ENCODE data around the gene NCF1.
"Not testable (repeated sequence)": the region's sequence is repeated elsewhere in the genome, so short reads cannot be mapped to it uniquely, and the experiment has no call there.

NCF1 gene

GRCh38 chr7:74773760-74774750 is at the start of gene NCF1:
NCF1 (plus strand) TSS chr7:74774011; CDS start chr7:74774032, 21 bp downstream.
- DNase-seq (ENCODE audit: low spot score), result not testable (repeated sequence)

GRCh38 chr7:74725840-74726239 is 48.0 kb upstream of the NCF1 start:
- no peak for DNase-seq (ENCODE audit: low spot score)

GRCh38 chr7:74726309-74727101 is 47.3 kb upstream of the NCF1 start:
- no peak for DNase-seq (ENCODE audit: low spot score)

- not testable (repeated sequence) for DNase-seq (ENCODE audit: low spot score)
Observed at GRCh38 chr7:74728686-74729085, 45.1 kb upstream of the NCF1 start.

GRCh38 chr7:74730186-74730585 is 43.6 kb upstream of the NCF1 start:
- not testable (repeated sequence) for DNase-seq (ENCODE audit: low spot score)

- DNase-seq (ENCODE audit: low spot score), result not testable (repeated sequence)
Observed at GRCh38 chr7:74739974-74740703, 33.7 kb upstream of the NCF1 start.

GRCh38 chr7:74743936-74744557 is 29.8 kb upstream of the NCF1 start:
- not testable (repeated sequence) for DNase-seq (ENCODE audit: low spot score)

GRCh38 chr7:74753921-74754482 is 19.8 kb upstream of the NCF1 start:
- not testable (repeated sequence) for DNase-seq (ENCODE audit: low spot score)

- DNase-seq (ENCODE audit: low spot score), result not testable (repeated sequence)
Observed at GRCh38 chr7:74756673-74757072, 17.1 kb upstream of the NCF1 start.

GRCh38 chr7:74758268-74758667 is 15.5 kb upstream of the NCF1 start:
- DNase-seq (ENCODE audit: low spot score), result not testable (repeated sequence)

- DNase-seq (ENCODE audit: low spot score), result not testable (repeated sequence)
Observed at GRCh38 chr7:74758982-74759381, 14.8 kb upstream of the NCF1 start.

- DNase-seq (ENCODE audit: low spot score), result not testable (repeated sequence)
Observed at GRCh38 chr7:74765205-74765918, 8.4 kb upstream of the NCF1 start.

GRCh38 chr7:74766509-74766908 is 7.3 kb upstream of the NCF1 start:
- not testable (repeated sequence) for DNase-seq (ENCODE audit: low spot score)

GRCh38 chr7:74766991-74767390 is 6.8 kb upstream of the NCF1 start:
- DNase-seq (ENCODE audit: low spot score), result peak; percentile 14

GRCh38 chr7:74770062-74770461 is 3.7 kb upstream of the NCF1 start:
- DNase-seq (ENCODE audit: low spot score), result not testable (repeated sequence)

- DNase-seq (ENCODE audit: low spot score), result peak; percentile 37
Observed at GRCh38 chr7:74772093-74772492, 1.7 kb upstream of the NCF1 start.

GRCh38 chr7:74775111-74775510 is 1.3 kb downstream of the NCF1 start:
- DNase-seq (ENCODE audit: low spot score), result not testable (repeated sequence)

GRCh38 chr7:74779053-74779452 is 5.2 kb downstream of the NCF1 start:
- not testable (repeated sequence) for DNase-seq (ENCODE audit: low spot score)

GRCh38 chr7:74781746-74782145 is 7.9 kb downstream of the NCF1 start:
- not testable (repeated sequence) for DNase-seq (ENCODE audit: low spot score)

- DNase-seq (ENCODE audit: low spot score), result peak; percentile 40
Observed at GRCh38 chr7:74783595-74783994, 9.8 kb downstream of the NCF1 start.
